Psoas muscle (tissue), 8 donors: ENCODE data around the gene PPOX. TPM values are rescaled to one million over a fixed set of nuclear protein-coding genes. Genes with fewer than 3 reads are reported as not detected.

Experiments used
- ATAC-seq, 4 donors: fragments of 200-7000 bp; cut with Tn5 transposase; one replicate each; pipeline ENCODE4 v1.9.1; 2020; ENCODE audit warnings: moderate library complexity in 3 of 4, mild to moderate bottlenecking in 2 of 4
- DNase-seq, 2 donors: peaks; one replicate each; pipeline ENCODE4 v3.0.0-alpha.2; 2020
- H3K27ac ChIP-seq: fragments of 200-600 bp; one replicate; pipeline ENCODE4 v1.8.0; 2022
- H3K27me3 ChIP-seq, 3 donors: fragments of 200-600 bp in 1 of 3; one replicate each; pipeline versions ENCODE4 v1.6.1 to v1.8.0; 2013 to 2022; ENCODE audit warnings: low read length in 2 of 3, mild to moderate bottlenecking in 2 of 3, moderate library complexity in 1 of 3; ENCODE audit not compliant: insufficient read depth in 3 of 3
- H3K36me3 ChIP-seq, 2 donors: fragments of 200-600 bp in 1 of 2; one replicate each; pipeline versions ENCODE4 v1.6.1 to v1.8.0; 2013 to 2022; ENCODE audit warnings: low read depth in 1 of 2, mild to moderate bottlenecking in 1 of 2, moderate library complexity in 1 of 2; ENCODE audit not compliant: insufficient read depth in 1 of 2
- H3K4me1 ChIP-seq: fragments of 200-600 bp; one replicate; pipeline ENCODE4 v1.8.0; 2022
- H3K4me3 ChIP-seq: fragments of 200-600 bp; one replicate; pipeline ENCODE4 v1.8.0; 2022; ENCODE audit warnings: mild to moderate bottlenecking
- H3K9me3 ChIP-seq: fragments of 200-600 bp; one replicate; pipeline ENCODE4 v1.8.0; 2022
- CTCF ChIP-seq: fragments of 200-600 bp; IDR thresholded peaks from one replicate; pipeline ENCODE4 v1.8.0; 2022; ENCODE audit warnings: antibody characterized with exemption
- WGBS, 3 donors: extraction: QIAGEN DNeasy Blood & Tissue Kit; methylation state at CpG; one replicate each; pipeline versions ENCODE4 v1.1.6 to v1.1.7; 2013; 5-methylcytosine and 5-hydroxymethylcytosine counted together
- intact Hi-C, 2 donors: fragments of 100-400 bp; cut with DNase I; formaldehyde crosslinking; loops; one replicate each; pipeline versions ENCODE4 v1.11.0 to v1.14.2; 2022
- polyA plus RNA-seq, 3 donors: library from polyadenylated mRNA; stranded (reverse); fragments of 200-250 nt; gene quantifications; one replicate each; pipeline ENCODE4 v1.2.3, GENCODE V29; 2013
- total RNA-seq, 4 donors: library from RNA; stranded (reverse); fragmentation: NEBNext Ultra II Directional in 2 of 4; extraction: Animal tissue kit (Norgen Biotek cat#: 25700) in 2 of 4; gene quantifications; one replicate each; pipeline versions ENCODE4 v1.2.1 to v1.2.4, GENCODE V29; 2021 to 2023
- donor health status: healthy with polysubstance abuse.
- donor health status: DM: no; HTN: no; CAD: no; lungs with moderate emphysema.
- donor health status: Bipolar disorder and iron deficiency.
- donor health status: healthy.
- donor health status: DM: yes; HTN: yes; CAD: no.
- donor health status: DM: no; HTN: no; CAD: no.
- donor health status: DM: no; HTN: no; CAD: no.
- donor health status: DM: yes; HTN: yes; CAD: no.

The PPOX gene
- total and polyA plus RNA-seq, 7 donors: 4.8 to 13.1 (median 7.4) TPM

DNA sequence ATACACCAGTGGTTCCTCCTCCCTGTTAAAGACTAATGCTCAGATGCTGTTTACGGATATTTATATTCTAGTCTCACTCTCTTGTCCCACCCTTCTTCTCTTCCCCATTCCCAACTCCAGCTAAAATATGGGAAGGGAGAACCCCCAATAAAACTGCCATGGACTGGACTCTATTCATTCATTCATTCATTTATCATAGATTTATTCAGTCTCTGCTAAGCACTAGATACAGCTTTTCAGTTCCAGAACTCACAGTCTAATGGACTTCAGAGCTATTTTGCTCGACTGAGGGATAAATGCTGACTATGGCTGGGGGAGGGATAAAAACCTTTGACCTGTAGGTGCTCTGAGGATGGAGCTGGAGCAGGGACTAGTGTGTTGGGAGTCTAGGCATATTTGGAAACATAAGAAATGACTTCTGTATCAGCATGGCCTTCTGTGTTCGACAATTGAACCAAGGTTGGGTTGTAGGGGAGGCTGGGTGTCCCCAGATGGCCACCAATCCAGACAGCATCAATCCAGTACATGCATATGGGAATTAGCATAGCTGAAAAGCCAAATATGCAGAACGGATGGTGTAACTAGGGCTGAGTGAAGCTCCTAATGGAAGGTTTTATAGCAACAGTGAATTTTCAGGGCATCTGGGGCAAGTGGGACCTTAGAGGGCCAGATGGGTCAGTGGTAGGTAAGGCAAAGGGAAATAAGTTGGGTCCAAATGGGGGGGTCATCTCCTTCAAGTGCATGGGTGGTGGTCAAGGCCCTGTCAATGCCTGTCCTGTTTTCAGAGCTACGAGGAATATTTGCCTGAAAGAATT lies 53.1 kb downstream of the PPOX start:
- TF ChIP-seq CTCF: no peak
- intact Hi-C loops: no loop called here
- Histone ChIP-seq H3K4me1 (no peaks in the 10 kb centered on the region), H3K36me3 (peaks cover 0 to 11% of the 10 kb centered on the region in 2 donors), H3K27me3 (no peaks in the 10 kb centered on the region), H3K4me3 (no peak overlapping the region), H3K27ac (no peak overlapping the region), H3K9me3 (no peaks in the 10 kb centered on the region)
- 80 to 88% (median 86%) methylated on average over 5 of the region's 5 CpGs for WGBS, 3 donors
- ATAC-seq (no peak), DNase-seq (no peak)

- Histone ChIP-seq H3K4me1 (peaks cover under 1% of the 10 kb centered on the region), H3K27me3 (no peaks in the 10 kb centered on the region), H3K27ac (no peak overlapping the region), H3K4me3 (no peak overlapping the region), H3K36me3 (peaks cover 0 to 4% of the 10 kb centered on the region in 2 donors), H3K9me3 (no peaks in the 10 kb centered on the region)
- intact Hi-C loops: no loop called here
- DNase-seq (no peak), ATAC-seq (no peak)
- TF ChIP-seq CTCF: no peak
- 84 to 85% (median 84%) methylated on average over 5 of the region's 5 CpGs for WGBS, 3 donors
These were observed 53.8 kb downstream of the PPOX start for GRCh38 chr1:161220002-161220401.

Other genes starting within 250 kb of the PPOX start
- not detected for gene ITLN2, start 211.6 kb upstream of the PPOX start, total RNA-seq
- gene ITLN2, start 211.6 kb upstream of the PPOX start, polyA plus RNA-seq: not detected
- 10 to 100 TPM in 1 of 4 donors, 1 to 10 TPM in 3; 5.1 to 13.8 (median 8.6) TPM for gene F11R, start 145.3 kb upstream of the PPOX start, total RNA-seq
- gene F11R, start 145.3 kb upstream of the PPOX start, polyA plus RNA-seq: 1 to 10 TPM; 2.9 to 5.2 (median 3.6) TPM
- gene TSTD1, start 127.5 kb upstream of the PPOX start, total RNA-seq: 10 to 100 TPM in 2 of 4 donors, 1 to 10 TPM in 2; 2.5 to 33.9 (median 8.2) TPM
- gene TSTD1, start 127.5 kb upstream of the PPOX start, polyA plus RNA-seq: 10 to 100 TPM in 2 of 3 donors, 1 to 10 TPM in 1; 9.3 to 20.5 (median 10.4) TPM
- gene USF1, start 120.4 kb upstream of the PPOX start, total RNA-seq: 10 to 100 TPM; 29.8 to 50.6 (median 37.3) TPM
- gene USF1, start 120.4 kb upstream of the PPOX start, polyA plus RNA-seq: 10 to 100 TPM; 40.0 to 68.1 (median 58.8) TPM
- 1 to 10 TPM; 1.6 to 3.3 (median 1.8) TPM for gene ARHGAP30, start 96.5 kb upstream of the PPOX start, total RNA-seq
- under 1 TPM; 0.44 to 0.73 (median 0.47) TPM for gene ARHGAP30, start 96.5 kb upstream of the PPOX start, polyA plus RNA-seq
- not detected for gene NECTIN4, start 76.9 kb upstream of the PPOX start, total RNA-seq
- under 1 TPM in 2 of 3 donors, not detected in 1; 0.01 to 0.03 TPM for gene NECTIN4, start 76.9 kb upstream of the PPOX start, polyA plus RNA-seq
- gene KLHDC9, start 68.1 kb upstream of the PPOX start, total RNA-seq: 1 to 10 TPM; 1.4 to 5.9 (median 3.5) TPM
- gene KLHDC9, start 68.1 kb upstream of the PPOX start, polyA plus RNA-seq: 1 to 10 TPM in 2 of 3 donors, under 1 TPM in 1; 0.34 to 2.7 (median 1.8) TPM
- gene PFDN2, start 48.4 kb upstream of the PPOX start, total RNA-seq: 100 to 1,000 TPM in 3 of 4 donors, 10 to 100 TPM in 1; 60.2 to 144 (median 124) TPM
- 100 to 1,000 TPM; 191 to 759 (median 235) TPM for gene PFDN2, start 48.4 kb upstream of the PPOX start, polyA plus RNA-seq
- gene NIT1, start 48.3 kb upstream of the PPOX start, total RNA-seq: 10 to 100 TPM; 20.1 to 43.8 (median 28.5) TPM
- 10 to 100 TPM; 24.0 to 39.9 (median 30.7) TPM for gene NIT1, start 48.3 kb upstream of the PPOX start, polyA plus RNA-seq
- 10 to 100 TPM; 30.4 to 70.8 (median 51.5) TPM for gene DEDD, start 33.8 kb upstream of the PPOX start, total RNA-seq
- gene DEDD, start 33.8 kb upstream of the PPOX start, polyA plus RNA-seq: 10 to 100 TPM; 45.8 to 65.4 (median 63.5) TPM
- 10 to 100 TPM; 56.6 to 76.2 (median 63.9) TPM for gene UFC1, start 12.4 kb upstream of the PPOX start, total RNA-seq
- gene UFC1, start 12.4 kb upstream of the PPOX start, polyA plus RNA-seq: 100 to 1,000 TPM in 1 of 3 donors, 10 to 100 TPM in 2; 98.2 to 141 (median 99.6) TPM
- 10 to 100 TPM; 13.4 to 26.5 (median 23.2) TPM for gene USP21, start 6.9 kb upstream of the PPOX start, total RNA-seq
- 10 to 100 TPM; 16.7 to 47.3 (median 22.9) TPM for gene USP21, start 6.9 kb upstream of the PPOX start, polyA plus RNA-seq
- 10 to 100 TPM; 16.3 to 32.8 (median 28.9) TPM for gene B4GALT3, start 11.1 kb downstream of the PPOX start, total RNA-seq
- 10 to 100 TPM; 29.3 to 48.1 (median 30.9) TPM for gene B4GALT3, start 11.1 kb downstream of the PPOX start, polyA plus RNA-seq
- gene ADAMTS4, start 32.6 kb downstream of the PPOX start, total RNA-seq: 1 to 10 TPM; 1.3 to 8.9 (median 5.2) TPM
- 1 to 10 TPM in 1 of 3 donors, under 1 TPM in 2; 0.88 to 1.3 (median 0.92) TPM for gene ADAMTS4, start 32.6 kb downstream of the PPOX start, polyA plus RNA-seq
- gene NDUFS2, start 35.9 kb downstream of the PPOX start, total RNA-seq: 100 to 1,000 TPM; 204 to 336 (median 272) TPM
- gene NDUFS2, start 35.9 kb downstream of the PPOX start, polyA plus RNA-seq: 100 to 1,000 TPM; 207 to 270 (median 232) TPM
- 10 to 100 TPM in 2 of 4 donors, 1 to 10 TPM in 2; 3.3 to 11.3 (median 9.7) TPM for gene FCER1G, start 48.9 kb downstream of the PPOX start, total RNA-seq
- 10 to 100 TPM in 2 of 3 donors, 1 to 10 TPM in 1; 8.3 to 23.5 (median 12.4) TPM for gene FCER1G, start 48.9 kb downstream of the PPOX start, polyA plus RNA-seq
- gene APOA2, start 57.2 kb downstream of the PPOX start, total RNA-seq: under 1 TPM in 1 of 4 donors, not detected in 3; 0.86 TPM
- gene APOA2, start 57.2 kb downstream of the PPOX start, polyA plus RNA-seq: not detected
- gene TOMM40L, start 59.6 kb downstream of the PPOX start, total RNA-seq: 10 to 100 TPM; 10.0 to 39.2 (median 27.5) TPM
- 10 to 100 TPM; 26.4 to 38.3 (median 32.4) TPM for gene TOMM40L, start 59.6 kb downstream of the PPOX start, polyA plus RNA-seq
- gene NR1I3, start 71.8 kb downstream of the PPOX start, total RNA-seq: not detected
- under 1 TPM; 0.17 to 0.42 (median 0.25) TPM for gene NR1I3, start 71.8 kb downstream of the PPOX start, polyA plus RNA-seq
- under 1 TPM in 1 of 4 donors, not detected in 3; 0.45 TPM for gene PCP4L1, start 92.3 kb downstream of the PPOX start, total RNA-seq
- under 1 TPM; 0.21 to 0.28 (median 0.25) TPM for gene PCP4L1, start 92.3 kb downstream of the PPOX start, polyA plus RNA-seq
- 1 to 10 TPM in 2 of 4 donors, under 1 TPM in 2; 0.30 to 2.6 (median 1.2) TPM for gene MPZ, start 143.5 kb downstream of the PPOX start, total RNA-seq
- 1 to 10 TPM; 1.0 to 2.4 (median 1.9) TPM for gene MPZ, start 143.5 kb downstream of the PPOX start, polyA plus RNA-seq
- gene SDHC, start 148.0 kb downstream of the PPOX start, total RNA-seq: 100 to 1,000 TPM; 230 to 354 (median 261) TPM
- 100 to 1,000 TPM; 183 to 362 (median 220) TPM for gene SDHC, start 148.0 kb downstream of the PPOX start, polyA plus RNA-seq
- gene CFAP126, start 201.4 kb downstream of the PPOX start, total RNA-seq: not detected
- under 1 TPM in 1 of 3 donors, not detected in 2; 0.16 TPM for gene CFAP126, start 201.4 kb downstream of the PPOX start, polyA plus RNA-seq